CD8-positive, alpha-beta memory T cell (primary cell): ENCODE results near the gene GJC1. TPM values are rescaled to one million over a fixed set of nuclear protein-coding genes. Genes with fewer than 3 reads are reported as not detected.

ENCODE experiments used
- CTCF ChIA-PET: fragments of 350-600 bp; sonication (Branson Sonifier 250); formaldehyde crosslinking; loops from one replicate; lab custom pipeline; 2021; ENCODE audit warnings: antibody characterized with exemption; lab: Charles Lee
- POLR2A ChIA-PET: fragments of 350-600 bp; sonication (Branson Sonifier 250); formaldehyde crosslinking; loops from one replicate; lab custom pipeline; 2021; ENCODE audit warnings: antibody characterized with exemption; lab: Charles Lee
- DNase-seq, 5 donors: peaks; one replicate each; pipeline versions ENCODE4 v3.0.0 to v3.0.0-alpha.2; 2020 to 2022; ENCODE audit warnings: mixed read lengths in 1 of 5
- H3K27ac ChIP-seq: one replicate; pipeline ENCODE4 v1.7.0; 2013; ENCODE audit warnings: low read depth, mild to moderate bottlenecking, low read length, moderate library complexity
- H3K27me3 ChIP-seq: 2 replicates; pipeline ENCODE4 v1.7.0; 2013; ENCODE audit warnings: low read length, mild to moderate bottlenecking; ENCODE audit not compliant: insufficient read depth, poor library complexity, severe bottlenecking
- H3K36me3 ChIP-seq: 2 replicates; pipeline ENCODE4 v1.7.0; 2013; ENCODE audit warnings: mild to moderate bottlenecking, low read length, moderate library complexity; ENCODE audit not compliant: insufficient read depth
- H3K4me1 ChIP-seq: 2 replicates; pipeline ENCODE4 v1.7.0; 2013; ENCODE audit warnings: mild to moderate bottlenecking, low read length, moderate library complexity; ENCODE audit not compliant: insufficient read depth
- H3K4me3 ChIP-seq: 2 replicates; pipeline ENCODE4 v1.7.0; 2013; ENCODE audit warnings: mild to moderate bottlenecking, low read length
- H3K9me3 ChIP-seq: 2 replicates; pipeline ENCODE4 v1.7.0; 2013; ENCODE audit warnings: mild to moderate bottlenecking, low read length
- H3K27ac Mint-ChIP-seq, 8 donors: one replicate each; pipeline ENCODE4 v1.8.0; 2020 to 2021; ENCODE audit warnings: mixed read lengths in 8 of 8, mild to moderate bottlenecking in 6 of 8, inconsistent platforms in 3 of 8, moderate library complexity in 3 of 8
- H3K27me3 Mint-ChIP-seq, 2 donors: one replicate each; pipeline ENCODE4 v1.8.0; 2020 to 2021; ENCODE audit warnings: mixed read lengths in 2 of 2, mild to moderate bottlenecking in 1 of 2, moderate library complexity in 1 of 2
- H3K36me3 Mint-ChIP-seq, 3 donors: one replicate each; pipeline ENCODE4 v1.8.0; 2020 to 2021; ENCODE audit warnings: mixed read lengths in 3 of 3, inconsistent platforms in 1 of 3, mild to moderate bottlenecking in 1 of 3
- H3K4me1 Mint-ChIP-seq, 3 donors: one replicate each; pipeline ENCODE4 v1.8.0; 2020 to 2021; ENCODE audit warnings: mixed read lengths in 3 of 3, inconsistent platforms in 1 of 3, mild to moderate bottlenecking in 1 of 3
- H3K4me3 Mint-ChIP-seq, 7 donors: one replicate each; pipeline ENCODE4 v1.8.0; 2020 to 2021; ENCODE audit warnings: mixed read lengths in 7 of 7, mild to moderate bottlenecking in 6 of 7, moderate library complexity in 4 of 7, inconsistent platforms in 2 of 7
- H3K9me3 Mint-ChIP-seq, 5 donors: one replicate each; pipeline ENCODE4 v1.8.0; 2020 to 2022; ENCODE audit warnings: mixed read lengths in 5 of 5, mild to moderate bottlenecking in 3 of 5, moderate library complexity in 2 of 5, inconsistent platforms in 1 of 5
- polyA plus RNA-seq: library from polyadenylated mRNA; unstranded; fragments of 300-500 nt; fragmentation: Illumina TruSeq; gene quantifications from one replicate; pipeline ENCODE4 v1.2.3, GENCODE V29; 2021
- total RNA-seq, 2 experiments: library from RNA; stranded (reverse); gene quantifications; one replicate each; pipeline ENCODE4 v1.2.3, GENCODE V29; 2021

The GJC1 gene
- total and polyA plus RNA-seq, 3 experiments from 2014 or later: 9.4 to 10.2 TPM; not detected in 1

- POLR2A ChIA-PET: no interaction called here
Measured at GRCh38 chr17:44777394-44778348, 52.4 kb downstream of the GJC1 start.

GRCh38 chr17:44776628-44777393, 53.3 kb downstream of the GJC1 start:
- Histone ChIP-seq H3K27ac (no peak overlapping the region), H3K27me3 (no peaks in the 10 kb centered on the region), H3K4me3 (no peak overlapping the region), H3K36me3 (no peaks in the 10 kb centered on the region), H3K4me1 (peaks cover 16% of the 10 kb centered on the region), H3K9me3 (no peaks in the 10 kb centered on the region)
- no peak for DNase-seq
- peaks cover 4% of the 10 kb centered on the region in 2 donors for H3K27me3 Mint-ChIP-seq
- no peaks in the 10 kb centered on the region for H3K36me3 Mint-ChIP-seq
- CTCF ChIA-PET: interaction anchor here (1.1 to 9.4 kb wide), 4 partner anchors 13 to 245 kb away, joined by 3 to 141 read pairs (median 12); no protein-coding TSS in a partner anchor
- POLR2A ChIA-PET: no interaction called here
- peak overlapping the region in 6 of 7 donors; percentile 56 to 94 (median 88) for H3K4me3 Mint-ChIP-seq
- H3K27ac Mint-ChIP-seq: peak overlapping the region in 1 of 8 donors; percentile 6
- no peaks in the 10 kb centered on the region for H3K9me3 Mint-ChIP-seq
- peaks cover 5 to 20% (median 7%) of the 10 kb centered on the region in 3 donors for H3K4me1 Mint-ChIP-seq

More at GRCh38 chr17:44777394-44778348, 52.4 kb downstream of the GJC1 start:
- Mint-ChIP-seq H3K27me3 (peaks cover 4% of the 10 kb centered on the region in 2 donors), H3K4me3 (peak overlapping the region in 5 of 7 donors; percentile 47 to 90 (median 59)), H3K27ac (no peak overlapping the region), H3K4me1 (peaks cover 5 to 20% (median 7%) of the 10 kb centered on the region in 3 donors), H3K9me3 (no peaks in the 10 kb centered on the region), H3K36me3 (no peaks in the 10 kb centered on the region)
- CTCF ChIA-PET: interaction anchor here (0.7 to 9.4 kb wide), 5 partner anchors 78 to 358 kb away, joined by 3 to 141 read pairs (median 8); partner anchors contain the start of gene ACBD4
- Histone ChIP-seq H3K27ac (no peak overlapping the region), H3K27me3 (no peaks in the 10 kb centered on the region), H3K4me1 (peaks cover 16% of the 10 kb centered on the region), H3K9me3 (no peaks in the 10 kb centered on the region), H3K36me3 (no peaks in the 10 kb centered on the region), H3K4me3 (no peak overlapping the region)
- DNase-seq: no peak

GRCh38 chr17:44775838-44776621, 54.1 kb downstream of the GJC1 start:
- peak overlapping the region; percentile 6 to 87 (median 64) for H3K27ac Mint-ChIP-seq
- H3K4me1 Mint-ChIP-seq: peaks cover 5 to 20% (median 7%) of the 10 kb centered on the region in 3 donors
- Histone ChIP-seq H3K36me3 (no peaks in the 10 kb centered on the region), H3K9me3 (no peaks in the 10 kb centered on the region), H3K4me3 (peak overlapping the region; percentile 81), H3K4me1 (peaks cover 16% of the 10 kb centered on the region), H3K27ac (no peak overlapping the region), H3K27me3 (no peaks in the 10 kb centered on the region)
- H3K4me3 Mint-ChIP-seq: peak overlapping the region; percentile 83 to 94 (median 89)
- H3K27me3 Mint-ChIP-seq: peaks cover 4% of the 10 kb centered on the region in 2 donors
- CTCF ChIA-PET: interaction anchor here (0.7 to 9.4 kb wide), 16 partner anchors 9 to 373 kb away, joined by 3 to 141 read pairs (median 4); partner anchors contain the start of genes ACBD4 and HEXIM1
- POLR2A ChIA-PET: interaction anchor here (1.0 to 1.4 kb wide), 3 partner anchors 13 to 273 kb away, joined by 3 to 8 read pairs (median 4); no protein-coding TSS in a partner anchor
- peak in 1 of 5 donors; percentile 98 for DNase-seq
- no peaks in the 10 kb centered on the region for H3K9me3 Mint-ChIP-seq
- H3K36me3 Mint-ChIP-seq: no peaks in the 10 kb centered on the region

- H3K9me3 Mint-ChIP-seq: no peaks in the 10 kb centered on the region
- no peaks in the 10 kb centered on the region for H3K27me3 ChIP-seq
- H3K9me3 ChIP-seq: no peaks in the 10 kb centered on the region
- H3K4me1 ChIP-seq: peaks cover 16% of the 10 kb centered on the region
- peak overlapping the region in 6 of 8 donors; percentile 6 to 87 (median 49) for H3K27ac Mint-ChIP-seq
- peak overlapping the region; percentile 87 to 94 (median 89) for H3K4me3 Mint-ChIP-seq
- H3K27me3 Mint-ChIP-seq: peaks cover 1 to 8% of the 10 kb centered on the region in 2 donors
- H3K36me3 ChIP-seq: no peaks in the 10 kb centered on the region
- ChIA-PET CTCF (interaction anchor here (0.7 to 9.4 kb wide), 18 partner anchors 10 to 373 kb away, joined by 3 to 141 read pairs (median 4); partner anchors contain the start of genes ACBD4 and HEXIM1), POLR2A (interaction anchor here (1.0 to 1.4 kb wide), 3 partner anchors 12 to 274 kb away, joined by 3 to 8 read pairs (median 4); no protein-coding TSS in a partner anchor)
- no peaks in the 10 kb centered on the region for H3K36me3 Mint-ChIP-seq
- H3K4me3 ChIP-seq: peak overlapping the region; percentile 81
- H3K4me1 Mint-ChIP-seq: peaks cover 5 to 20% (median 7%) of the 10 kb centered on the region in 3 donors
- peak; percentile 67 to 98 (median 96) for DNase-seq
- no peak overlapping the region for H3K27ac ChIP-seq
Measured at GRCh38 chr17:44775136-44775837, 54.8 kb downstream of the GJC1 start.

GRCh38 chr17:44774271-44775135, 55.6 kb downstream of the GJC1 start:
- H3K9me3 Mint-ChIP-seq: no peaks in the 10 kb centered on the region
- peaks cover 0 to 3% of the 10 kb centered on the region in 2 donors for H3K27me3 Mint-ChIP-seq
- Histone ChIP-seq H3K4me3 (peak overlapping the region; percentile 81), H3K27me3 (no peaks in the 10 kb centered on the region), H3K27ac (no peak overlapping the region), H3K4me1 (peaks cover 16% of the 10 kb centered on the region), H3K36me3 (no peaks in the 10 kb centered on the region), H3K9me3 (no peaks in the 10 kb centered on the region)
- CTCF ChIA-PET: interaction anchor here (0.7 to 9.4 kb wide), 16 partner anchors 9 to 250 kb away, joined by 3 to 141 read pairs (median 5); no protein-coding TSS in a partner anchor
- peak overlapping the region; percentile 87 to 94 (median 89) for H3K4me3 Mint-ChIP-seq
- peak overlapping the region in 4 of 8 donors; percentile 13 to 88 (median 44) for H3K27ac Mint-ChIP-seq
- H3K4me1 Mint-ChIP-seq: peaks cover 5 to 17% (median 7%) of the 10 kb centered on the region in 3 donors
- no peaks in the 10 kb centered on the region for H3K36me3 Mint-ChIP-seq
- peak; percentile 74 to 89 (median 83) for DNase-seq
- POLR2A ChIA-PET: interaction anchor here (1.4 kb wide), 1 partner anchor 11 kb away, joined by 4 read pairs; no protein-coding TSS in a partner anchor

GRCh38 chr17:44773140-44773539, 56.9 kb downstream of the GJC1 start:
- H3K27ac ChIP-seq: no peak overlapping the region
- POLR2A ChIA-PET: no interaction called here
- H3K27ac Mint-ChIP-seq: peak overlapping the region in 1 of 8 donors; percentile 24
- no peaks in the 10 kb centered on the region for H3K36me3 ChIP-seq
- CTCF ChIA-PET: interaction anchor here (9.4 kb wide), 1 partner anchor 92 kb away, joined by 141 read pairs; no protein-coding TSS in a partner anchor
- H3K9me3 ChIP-seq: no peaks in the 10 kb centered on the region
- no peak for DNase-seq
- peaks cover 2 to 10% of the 10 kb centered on the region in 2 donors for H3K27me3 Mint-ChIP-seq
- no peaks in the 10 kb centered on the region for H3K9me3 Mint-ChIP-seq
- no peaks in the 10 kb centered on the region for H3K36me3 Mint-ChIP-seq
- H3K4me1 ChIP-seq: peaks cover 7% of the 10 kb centered on the region
- no peak overlapping the region for H3K4me3 ChIP-seq
- H3K4me1 Mint-ChIP-seq: peaks cover 0 to 14% (median 7%) of the 10 kb centered on the region in 3 donors
- no peaks in the 10 kb centered on the region for H3K27me3 ChIP-seq
- H3K4me3 Mint-ChIP-seq: peak overlapping the region in 2 of 7 donors; percentile 17 to 21
